Thoracic aorta (tissue), 2 donors: ENCODE results near the gene RBM42. TPM values are rescaled to one million over a fixed set of nuclear protein-coding genes. Genes with fewer than 3 reads are reported as not detected.

Experiments
- ATAC-seq: fragments of 150-250 bp; one replicate; pipeline ENCODE4 v1.8.0; 2017; ENCODE audit warnings: low read depth; ENCODE audit not compliant: insufficient number of reproducible peaks, low FRiP score
- DNase-seq: peaks from one replicate; pipeline ENCODE4 v3.0.0-alpha.2; 2020; ENCODE audit warnings: low spot score
- H3K27ac ChIP-seq, 2 donors: fragments of 200-600 bp; sonication (generic); 1 replicate in 1 of 2; 2 replicates in 1 of 2; pipeline ENCODE4 v1.5.1; 2016; ENCODE audit warnings: mild to moderate bottlenecking in 2 of 2, moderate library complexity in 2 of 2
- H3K27me3 ChIP-seq: fragments of 200-600 bp; sonication (generic); replicated peaks from 2 replicates; pipeline ENCODE4 v1.6.0; 2016; ENCODE audit warnings: mild to moderate bottlenecking; ENCODE audit not compliant: insufficient read depth
- H3K36me3 ChIP-seq: fragments of 200-600 bp; sonication (generic); one replicate; pipeline ENCODE4 v1.5.1; 2016
- H3K4me1 ChIP-seq, 2 donors: fragments of 200-600 bp; sonication (generic); 1 replicate in 1 of 2; 2 replicates in 1 of 2; pipeline versions ENCODE4 v1.5.1 to v1.6.0; 2016; ENCODE audit warnings: low read depth in 2 of 2, mild to moderate bottlenecking in 1 of 2; ENCODE audit not compliant: control insufficient read depth in 1 of 2
- H3K4me3 ChIP-seq: fragments of 200-600 bp; sonication (generic); 2 replicates; pipeline ENCODE4 v1.5.1; 2016; ENCODE audit warnings: mild to moderate bottlenecking
- H3K9me3 ChIP-seq: fragments of 200-600 bp; sonication (generic); 2 replicates; pipeline ENCODE4 v1.5.1; 2016
- total RNA-seq, 2 donors: library from RNA; depleted of rRNA; stranded (reverse); fragments of >200 nt; gene quantifications; one replicate each; pipeline versions ENCODE4 v1.1.0 to v1.2.3, GENCODE V29; 2016
- TF ChIP-seq, protein P1 (sequence below): fragments of 200-600 bp; sonication (generic); IDR thresholded peaks from one replicate; pipeline ENCODE4 v1.5.1; 2019; ENCODE audit warnings: antibody characterized with exemption

The RBM42 gene
- total RNA-seq, 2 donors from 2014 or later, result 47.2 to 53.8 TPM

- DNase-seq, result no peak
- no peak overlapping the region for H3K27ac ChIP-seq
- no peak for ATAC-seq
Measured at GRCh38 chr19:35613574-35613973, 15.3 kb upstream of the RBM42 start.

GRCh38 chr19:35615036-35615435, 13.8 kb upstream of the RBM42 start:
- H3K36me3 ChIP-seq, result no peaks in the 10 kb centered on the region
- H3K27me3 ChIP-seq, result no peaks in the 10 kb centered on the region
- DNase-seq (no peak), ATAC-seq (no peak)
- TF ChIP-seq, protein P1, sequence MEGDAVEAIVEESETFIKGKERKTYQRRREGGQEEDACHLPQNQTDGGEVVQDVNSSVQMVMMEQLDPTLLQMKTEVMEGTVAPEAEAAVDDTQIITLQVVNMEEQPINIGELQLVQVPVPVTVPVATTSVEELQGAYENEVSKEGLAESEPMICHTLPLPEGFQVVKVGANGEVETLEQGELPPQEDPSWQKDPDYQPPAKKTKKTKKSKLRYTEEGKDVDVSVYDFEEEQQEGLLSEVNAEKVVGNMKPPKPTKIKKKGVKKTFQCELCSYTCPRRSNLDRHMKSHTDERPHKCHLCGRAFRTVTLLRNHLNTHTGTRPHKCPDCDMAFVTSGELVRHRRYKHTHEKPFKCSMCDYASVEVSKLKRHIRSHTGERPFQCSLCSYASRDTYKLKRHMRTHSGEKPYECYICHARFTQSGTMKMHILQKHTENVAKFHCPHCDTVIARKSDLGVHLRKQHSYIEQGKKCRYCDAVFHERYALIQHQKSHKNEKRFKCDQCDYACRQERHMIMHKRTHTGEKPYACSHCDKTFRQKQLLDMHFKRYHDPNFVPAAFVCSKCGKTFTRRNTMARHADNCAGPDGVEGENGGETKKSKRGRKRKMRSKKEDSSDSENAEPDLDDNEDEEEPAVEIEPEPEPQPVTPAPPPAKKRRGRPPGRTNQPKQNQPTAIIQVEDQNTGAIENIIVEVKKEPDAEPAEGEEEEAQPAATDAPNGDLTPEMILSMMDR, result no peak
- no peak overlapping the region for H3K4me3 ChIP-seq
- H3K27ac ChIP-seq, result no peak overlapping the region
- no peaks in the 10 kb centered on the region for H3K9me3 ChIP-seq
- H3K4me1 ChIP-seq, result peaks cover 8 to 13% of the 10 kb centered on the region in 2 donors

More at GRCh38 chr19:35613574-35613973, 15.3 kb upstream of the RBM42 start:
- H3K9me3 ChIP-seq, result no peaks in the 10 kb centered on the region
- H3K4me3 ChIP-seq, result no peak overlapping the region
- TF ChIP-seq, protein P1, result no peak
- no peaks in the 10 kb centered on the region for H3K27me3 ChIP-seq
- no peaks in the 10 kb centered on the region for H3K36me3 ChIP-seq
- peaks cover 8 to 13% of the 10 kb centered on the region in 2 donors for H3K4me1 ChIP-seq

GRCh38 chr19:35618857-35619256, 10.0 kb upstream of the RBM42 start:
- TF ChIP-seq, protein P1, result no peak
- Histone ChIP-seq H3K27me3 (no peaks in the 10 kb centered on the region), H3K9me3 (no peaks in the 10 kb centered on the region), H3K36me3 (no peaks in the 10 kb centered on the region), H3K27ac (no peak overlapping the region), H3K4me3 (no peak overlapping the region), H3K4me1 (no peaks in the 10 kb centered on the region)
- ATAC-seq (no peak), DNase-seq (no peak)

DNA sequence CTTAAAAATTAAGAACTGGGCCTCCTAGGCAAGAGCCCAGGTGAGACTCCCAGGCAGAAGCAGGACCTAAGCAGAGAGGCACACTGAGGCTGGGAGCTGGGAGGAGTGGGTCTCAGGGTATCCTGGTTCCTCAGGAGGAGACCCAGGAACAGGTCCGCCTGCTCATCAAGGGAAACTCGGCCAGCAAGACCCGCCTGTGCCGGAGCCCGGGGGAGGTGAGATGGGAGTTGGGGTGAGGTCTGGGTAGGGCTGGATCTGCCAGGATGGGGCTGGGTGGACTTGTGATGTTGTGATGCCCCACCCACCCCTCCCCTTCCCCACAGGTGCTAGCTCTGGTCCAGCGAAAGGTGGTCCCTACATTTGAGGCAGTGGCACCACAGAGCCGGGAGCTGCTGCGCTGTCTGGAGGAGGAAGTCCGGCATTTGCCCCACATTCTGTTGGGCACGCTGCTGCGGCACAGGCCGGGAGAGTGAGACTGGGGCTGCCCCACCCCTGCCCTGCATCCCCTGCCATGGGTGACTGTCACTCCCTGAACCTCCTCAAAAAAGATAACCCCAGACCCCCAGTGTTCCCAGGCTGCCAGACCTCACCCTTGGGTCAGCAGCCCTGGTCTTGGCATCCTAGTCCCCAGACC, 9.4 kb upstream of the RBM42 start:
- Histone ChIP-seq H3K27me3 (no peaks in the 10 kb centered on the region), H3K9me3 (no peaks in the 10 kb centered on the region), H3K36me3 (no peaks in the 10 kb centered on the region), H3K27ac (no peak overlapping the region), H3K4me3 (no peak overlapping the region), H3K4me1 (no peaks in the 10 kb centered on the region)
- DNase-seq (no peak), ATAC-seq (no peak)
- TF ChIP-seq, protein P1, result no peak

- TF ChIP-seq, protein P1, result no peak
- no peaks in the 10 kb centered on the region for H3K27me3 ChIP-seq
- no peak for DNase-seq
- no peak overlapping the region for H3K27ac ChIP-seq
- no peaks in the 10 kb centered on the region for H3K36me3 ChIP-seq
- no peaks in the 10 kb centered on the region for H3K9me3 ChIP-seq
- H3K4me3 ChIP-seq, result no peak overlapping the region
- no peaks in the 10 kb centered on the region for H3K4me1 ChIP-seq
- ATAC-seq, result no peak
Measured at GRCh38 chr19:35620001-35620400, 8.8 kb upstream of the RBM42 start.
